Measurements from ENCODE around the gene SMARCA4.

Gene SMARCA4

DNA sequence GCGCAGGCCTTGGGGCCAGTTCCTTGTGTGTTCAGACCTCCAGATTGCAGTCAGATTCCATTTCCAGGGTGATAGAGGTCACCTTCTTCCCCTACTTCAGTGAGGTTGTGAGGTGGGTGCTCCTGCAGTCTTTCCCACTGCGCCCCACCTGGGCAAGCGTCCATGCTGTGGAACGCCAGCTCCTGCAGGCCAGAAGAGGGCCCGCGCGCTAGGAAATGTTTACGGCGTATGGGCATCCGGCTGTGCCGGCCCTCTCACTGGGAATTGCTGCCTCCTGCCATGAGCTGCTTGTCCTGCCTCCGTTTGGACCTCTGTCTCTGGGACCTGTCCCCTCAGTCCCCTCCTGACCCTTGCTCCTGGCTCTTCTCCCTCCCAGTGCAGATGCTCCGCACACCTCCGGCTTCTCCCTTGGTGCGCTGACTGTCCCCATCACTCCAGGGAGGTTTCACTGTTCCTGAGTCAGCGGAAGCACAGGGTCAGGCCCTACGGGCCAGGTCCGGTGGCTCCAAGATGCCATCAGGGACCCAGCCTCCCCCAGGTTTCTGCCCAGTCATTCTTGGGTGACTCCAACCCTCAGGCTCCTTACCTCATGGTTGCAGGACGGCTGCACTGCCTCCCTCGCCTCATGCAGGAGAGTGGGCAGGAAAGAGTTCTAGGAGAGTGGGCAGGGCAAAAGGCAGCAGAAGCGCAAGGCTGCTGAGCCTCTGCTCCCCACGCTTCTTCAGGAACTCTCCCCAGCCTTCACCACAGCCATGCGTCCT is 56.6 kb downstream of the SMARCA4 start:
- DNase-seq: no peak

DNA sequence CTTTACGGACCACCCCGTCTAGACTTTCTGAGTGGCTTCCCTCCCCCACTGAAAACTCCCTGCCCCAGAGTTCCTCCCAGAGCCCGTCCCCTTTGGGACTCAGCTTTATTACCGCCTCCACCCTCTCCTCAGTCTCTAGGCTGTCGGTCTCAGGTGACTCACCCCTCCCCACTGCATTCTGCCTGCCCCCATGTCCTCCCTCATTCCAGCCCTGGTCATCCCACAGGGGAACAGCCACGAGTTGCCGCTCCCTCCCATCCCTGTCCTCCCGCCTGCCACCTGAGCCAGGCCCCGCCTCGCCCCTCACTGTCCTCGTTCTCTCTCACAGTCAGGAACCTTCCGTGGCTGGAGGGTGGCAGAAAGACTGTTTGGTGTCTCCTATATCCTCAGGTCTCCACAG is 57.3 kb downstream of the SMARCA4 start:
- DNase-seq: no peak

DNA sequence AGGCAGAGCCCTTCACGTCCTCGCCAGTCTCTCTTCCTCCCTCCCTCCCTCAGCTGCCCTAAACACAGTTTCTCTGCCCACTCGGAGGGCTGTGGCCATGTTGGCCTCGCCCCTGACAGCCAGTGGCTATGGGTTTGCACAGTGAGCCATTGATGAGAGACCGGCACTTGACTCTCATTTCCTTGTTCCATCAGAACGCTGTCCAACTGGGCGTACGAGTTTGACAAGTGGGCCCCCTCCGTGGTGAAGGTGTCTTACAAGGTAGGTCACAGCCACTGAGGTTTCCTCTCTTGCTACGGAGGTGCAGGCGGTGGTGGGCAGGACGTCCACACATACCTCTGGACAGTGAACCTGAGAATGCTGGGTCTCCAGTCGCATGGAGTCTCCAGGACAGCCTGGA is 57.9 kb downstream of the SMARCA4 start:
- no peak for DNase-seq

DNA sequence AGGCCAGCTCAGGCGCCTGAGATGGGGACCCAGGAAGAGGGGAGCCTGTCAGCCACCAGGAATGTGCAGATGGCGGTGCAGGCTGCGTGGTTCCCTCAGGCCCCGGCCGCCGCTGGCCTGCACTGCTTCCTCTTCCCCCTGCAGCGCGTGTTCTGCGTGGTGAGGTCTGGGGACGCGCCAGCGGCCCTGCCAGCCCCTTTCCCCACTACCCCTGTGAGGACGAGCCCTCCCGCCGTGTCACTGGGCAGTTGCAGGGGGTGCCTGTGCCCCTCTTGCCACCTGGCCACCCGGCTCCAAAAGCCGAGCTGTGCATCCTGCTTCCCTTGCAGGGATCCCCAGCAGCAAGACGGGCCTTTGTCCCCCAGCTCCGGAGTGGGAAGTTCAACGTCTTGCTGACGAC is 58.4 kb downstream of the SMARCA4 start:
- DNase-seq: no peak

DNA sequence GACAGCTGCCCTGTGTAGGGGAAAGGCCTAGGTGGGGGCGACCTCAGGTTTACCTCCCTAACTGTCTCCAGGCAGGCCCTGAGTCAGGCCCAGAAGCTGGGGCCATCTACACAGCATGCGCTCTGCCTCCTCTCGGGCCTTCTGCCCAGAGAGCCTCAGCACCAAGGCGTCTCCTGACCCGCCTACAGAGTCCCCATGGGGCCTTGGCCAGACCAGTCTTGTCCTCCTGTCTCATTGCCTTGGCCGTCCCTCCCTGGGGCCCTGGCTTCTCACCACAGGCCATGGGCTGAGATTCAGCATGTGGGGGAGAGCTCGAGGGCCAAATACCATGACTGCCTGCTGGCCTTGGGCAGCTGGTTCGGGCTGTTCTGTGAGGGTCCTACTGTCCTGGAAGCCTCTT is 59.0 kb downstream of the SMARCA4 start:
- no peak for DNase-seq

DNA sequence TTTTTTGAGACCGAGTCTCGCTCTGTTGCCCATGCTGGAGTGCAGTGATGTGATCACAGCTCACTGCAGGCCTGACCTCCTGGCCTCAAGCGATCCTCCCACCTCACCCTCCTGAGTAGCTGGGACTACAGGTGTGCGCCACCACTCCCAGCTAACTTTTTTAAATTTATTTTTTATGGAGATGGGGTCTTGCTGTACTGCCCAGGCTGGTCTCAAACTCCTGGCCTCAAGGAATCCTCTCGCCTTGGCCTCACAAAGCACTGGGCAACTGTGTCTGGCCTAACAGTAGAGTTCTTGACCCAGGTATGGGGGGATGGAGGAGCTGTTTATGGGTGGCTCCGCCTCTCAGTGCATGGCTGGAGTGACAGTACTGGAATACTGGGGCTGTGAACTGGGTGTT is 59.6 kb downstream of the SMARCA4 start:
- no peak for DNase-seq

DNA sequence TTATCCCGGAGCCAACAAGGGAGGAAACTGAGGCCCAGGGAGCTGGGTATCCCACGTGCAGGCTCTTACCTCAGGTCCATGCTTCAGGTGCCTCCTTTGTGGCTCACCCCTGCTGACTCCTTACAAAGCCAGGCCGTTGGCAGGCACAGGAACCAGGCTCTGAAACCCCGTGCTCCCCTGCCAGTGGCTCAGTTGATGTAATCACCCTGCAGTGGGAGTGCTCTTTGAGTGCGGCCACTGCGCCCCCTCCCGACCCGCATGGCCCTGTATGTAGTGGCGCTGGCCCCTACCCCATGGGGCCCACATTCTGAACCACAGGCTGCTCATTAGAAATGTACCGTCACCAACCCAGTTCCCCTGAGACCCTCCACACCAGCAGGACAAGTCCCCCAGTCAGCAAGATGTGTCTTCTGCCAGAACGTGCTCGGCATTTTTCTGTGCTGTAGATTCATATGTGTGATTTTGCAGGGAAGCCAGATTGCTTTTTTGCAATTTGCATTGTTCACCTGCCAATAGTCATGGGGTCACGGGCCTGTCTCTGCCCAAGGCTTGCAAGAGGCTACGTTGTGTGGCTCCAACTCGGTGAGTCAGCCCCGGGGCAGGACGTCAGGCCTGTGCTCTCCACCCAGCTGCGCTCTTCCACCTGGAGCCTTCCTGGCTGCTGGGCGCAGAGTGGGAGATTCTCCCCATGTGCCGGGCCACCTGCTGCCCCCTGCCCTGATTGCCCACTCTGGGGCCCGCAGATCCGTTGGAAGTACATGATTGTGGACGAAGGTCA is 60.3 kb downstream of the SMARCA4 start:
- no peak for DNase-seq

DNA sequence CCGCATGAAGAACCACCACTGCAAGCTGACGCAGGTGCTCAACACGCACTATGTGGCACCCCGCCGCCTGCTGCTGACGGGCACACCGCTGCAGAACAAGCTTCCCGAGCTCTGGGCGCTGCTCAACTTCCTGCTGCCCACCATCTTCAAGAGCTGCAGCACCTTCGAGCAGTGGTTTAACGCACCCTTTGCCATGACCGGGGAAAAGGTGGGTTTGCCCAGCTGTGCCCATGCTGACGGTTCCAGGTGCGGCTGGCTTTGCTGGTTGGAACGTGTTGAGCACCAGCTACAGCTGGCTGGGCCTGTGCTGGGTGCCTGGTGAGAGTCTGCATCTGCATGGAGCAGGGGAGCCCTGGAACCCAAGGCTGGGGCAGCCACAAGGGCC is 60.9 kb downstream of the SMARCA4 start:
- DNase-seq: no peak

DNA sequence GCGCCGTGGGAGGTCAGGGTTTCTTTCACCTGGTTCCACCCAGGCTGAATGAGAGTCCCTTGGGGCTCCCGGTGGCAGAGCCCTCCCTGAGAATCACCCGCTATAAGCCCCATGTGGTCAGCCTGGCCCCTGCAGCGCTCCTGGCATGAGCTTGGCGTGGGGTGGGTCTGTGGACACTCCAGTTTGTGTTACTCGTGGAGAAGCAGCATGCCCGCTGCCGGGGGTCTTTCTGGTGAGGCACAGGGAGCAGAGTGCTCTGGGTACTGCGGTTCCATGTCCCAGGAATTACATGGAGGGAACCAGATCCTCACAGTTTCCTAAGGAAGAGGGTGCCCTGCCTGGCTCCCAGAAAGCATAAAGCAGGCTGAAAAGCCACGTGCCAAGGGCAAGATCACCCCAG is 62.2 kb downstream of the SMARCA4 start:
- DNase-seq: no peak

DNA sequence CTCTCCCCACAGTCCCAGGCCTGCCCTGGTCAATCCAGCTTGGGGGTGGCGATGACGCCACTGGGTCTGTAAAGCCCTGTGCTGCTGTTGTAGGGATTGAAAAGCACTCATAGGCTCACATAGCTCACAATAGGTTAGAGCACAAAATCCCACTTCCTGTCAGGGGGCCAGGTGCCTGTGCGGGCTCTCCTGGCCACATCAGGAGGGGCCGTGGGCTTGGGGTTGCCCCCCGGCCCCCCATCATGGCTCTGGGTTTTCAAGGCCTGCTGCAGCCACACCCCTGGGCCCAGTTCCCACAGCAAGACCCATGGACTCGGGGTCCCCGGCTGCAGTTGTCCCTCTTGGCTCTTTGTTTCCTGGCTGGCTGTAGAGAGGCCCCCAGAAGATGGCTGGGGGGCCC is 62.9 kb downstream of the SMARCA4 start:
- no peak for DNase-seq

DNA sequence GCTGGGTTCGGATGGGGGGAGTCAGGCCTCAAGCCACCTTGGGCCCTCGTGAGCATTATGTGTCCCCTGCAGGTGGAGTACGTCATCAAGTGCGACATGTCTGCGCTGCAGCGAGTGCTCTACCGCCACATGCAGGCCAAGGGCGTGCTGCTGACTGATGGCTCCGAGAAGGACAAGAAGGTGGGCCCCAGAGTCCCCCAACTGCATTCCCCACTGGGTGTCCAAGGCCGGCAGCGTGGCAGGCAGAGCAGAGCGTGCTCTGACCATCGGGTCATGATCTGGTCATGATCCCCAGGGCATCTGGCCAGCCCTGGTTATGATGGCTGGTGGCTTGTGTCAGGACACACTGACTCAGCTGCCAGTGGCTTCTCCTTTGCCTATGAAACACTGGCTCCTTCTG is 63.4 kb downstream of the SMARCA4 start:
- no peak for DNase-seq

DNA sequence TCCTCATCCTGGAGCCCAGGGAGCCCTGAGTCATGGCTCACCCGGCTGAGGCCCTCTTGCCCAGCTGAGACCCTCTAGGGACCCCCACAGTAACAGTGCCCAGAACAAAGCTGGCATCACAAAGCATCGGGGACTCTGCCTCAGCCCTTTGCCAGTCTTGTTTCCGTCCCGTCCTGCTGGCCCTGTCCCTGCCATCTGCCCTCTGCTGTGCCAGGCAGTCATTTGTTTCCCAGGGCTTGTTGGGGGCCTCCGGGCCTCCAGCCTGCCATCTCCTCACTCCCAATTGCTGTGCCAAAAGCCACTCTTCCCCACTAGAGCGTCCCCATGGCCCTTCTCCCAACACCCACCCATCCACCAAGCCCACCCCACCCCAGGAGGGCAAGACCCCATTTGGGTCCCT is 64.2 kb downstream of the SMARCA4 start:
- no peak for DNase-seq

DNA sequence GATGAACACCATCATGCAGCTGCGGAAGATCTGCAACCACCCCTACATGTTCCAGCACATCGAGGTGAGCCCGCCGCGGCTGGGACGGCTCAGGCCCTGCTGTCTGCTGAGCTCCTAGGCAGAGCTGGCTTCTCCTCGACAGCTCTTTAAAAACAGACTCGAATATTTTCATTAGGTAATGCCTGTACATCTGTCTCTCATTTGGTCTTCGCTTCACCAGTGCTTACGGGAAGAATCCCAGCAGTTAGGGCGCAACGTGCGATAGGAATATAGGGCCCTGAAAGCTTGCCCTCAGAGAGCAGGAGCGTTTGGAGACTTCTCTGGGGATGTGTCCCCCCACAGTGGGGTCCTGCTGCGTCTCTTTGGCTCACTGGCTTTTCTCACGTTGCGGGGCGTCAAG is 64.6 kb downstream of the SMARCA4 start:
- no peak for DNase-seq

DNA sequence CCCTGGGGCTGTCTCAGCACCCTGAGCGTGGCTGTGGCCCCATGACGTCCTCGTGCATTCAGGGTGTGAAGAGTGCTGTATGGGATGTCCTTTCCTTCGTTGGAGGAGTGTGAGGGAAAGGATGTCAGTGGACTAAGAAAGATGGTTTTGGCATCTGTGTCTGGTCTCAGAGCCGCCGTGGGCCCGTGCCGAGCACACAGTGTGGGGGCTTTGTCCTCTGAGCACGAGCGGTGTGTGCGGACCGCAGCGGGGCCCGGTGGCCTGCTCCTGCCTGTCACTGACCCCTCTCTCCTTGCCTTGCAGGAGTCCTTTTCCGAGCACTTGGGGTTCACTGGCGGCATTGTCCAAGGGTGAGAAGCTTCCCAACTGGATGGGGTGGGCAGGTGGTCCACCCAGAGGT is 65.2 kb downstream of the SMARCA4 start:
- no peak for DNase-seq

DNA sequence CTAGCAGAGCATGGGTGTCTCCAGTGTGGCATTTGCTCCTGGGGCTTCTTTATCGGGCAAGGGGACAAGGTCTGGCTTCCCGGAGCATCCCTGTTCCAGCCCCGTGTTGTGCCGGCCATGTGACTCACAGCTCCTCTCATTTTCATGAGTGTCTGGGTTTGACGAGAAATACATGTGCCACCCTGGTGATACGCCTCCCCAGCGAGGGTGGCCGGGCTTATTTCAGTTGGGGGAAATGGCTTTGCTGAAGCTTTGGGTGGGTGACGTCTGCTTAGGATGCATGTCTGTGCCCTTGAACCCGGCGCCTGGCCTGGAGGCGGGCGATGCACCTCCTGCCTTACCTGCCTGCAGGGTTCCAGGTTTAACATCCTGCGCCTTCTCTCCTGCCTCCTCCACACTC is 66.6 kb downstream of the SMARCA4 start:
- no peak for DNase-seq

DNA sequence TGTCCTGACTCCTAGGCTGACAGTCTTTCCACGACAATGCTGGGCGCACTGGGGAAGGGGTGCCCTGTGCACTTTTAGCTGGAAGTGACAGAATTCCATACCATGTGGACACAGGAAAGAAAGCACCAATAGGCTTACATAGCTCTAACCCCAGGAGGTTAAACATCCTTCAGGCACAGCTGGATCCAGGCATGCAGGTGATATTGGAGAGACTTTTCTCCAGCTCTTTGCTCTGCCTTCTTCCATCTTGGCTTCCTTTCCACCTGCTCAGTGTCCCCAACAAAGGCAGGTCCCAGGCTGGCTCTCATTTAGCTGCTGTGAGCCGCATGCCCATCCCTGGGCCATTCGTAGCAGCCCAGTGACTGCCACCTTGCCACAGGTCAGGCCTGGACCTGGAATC is 67.3 kb downstream of the SMARCA4 start:
- DNase-seq: no peak

DNA sequence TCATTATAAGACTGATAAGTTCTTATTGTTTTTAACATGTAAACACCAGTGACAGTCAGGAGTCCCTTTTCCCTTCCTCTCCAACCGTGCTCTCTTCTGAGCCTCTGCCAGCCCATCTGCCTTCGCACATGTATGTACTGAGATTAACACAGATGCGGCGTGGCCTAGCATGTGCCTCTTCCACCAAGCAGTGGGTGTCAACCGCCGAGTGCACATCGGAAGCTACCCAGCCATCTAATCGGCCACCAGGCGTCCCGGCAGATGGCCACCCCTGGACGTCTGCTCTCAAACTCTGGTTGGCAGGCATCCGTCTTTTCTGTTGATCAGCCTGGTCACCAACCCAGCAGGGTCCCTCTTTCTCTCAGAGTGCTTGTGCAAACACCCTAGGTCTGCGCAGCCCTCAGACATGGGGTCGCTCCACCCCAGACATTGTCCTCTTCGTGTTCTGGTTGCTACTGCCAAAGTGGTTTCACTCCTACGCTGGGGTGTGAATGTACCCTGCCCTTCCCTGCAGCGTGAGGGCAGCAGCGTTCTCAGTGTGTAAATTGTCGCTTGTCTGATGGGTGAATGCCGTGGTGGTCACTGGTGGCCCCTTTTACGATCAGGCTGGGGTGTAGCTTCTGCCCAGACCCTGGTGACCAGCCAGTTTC is 70.7 kb downstream of the SMARCA4 start:
- no peak for DNase-seq

DNA sequence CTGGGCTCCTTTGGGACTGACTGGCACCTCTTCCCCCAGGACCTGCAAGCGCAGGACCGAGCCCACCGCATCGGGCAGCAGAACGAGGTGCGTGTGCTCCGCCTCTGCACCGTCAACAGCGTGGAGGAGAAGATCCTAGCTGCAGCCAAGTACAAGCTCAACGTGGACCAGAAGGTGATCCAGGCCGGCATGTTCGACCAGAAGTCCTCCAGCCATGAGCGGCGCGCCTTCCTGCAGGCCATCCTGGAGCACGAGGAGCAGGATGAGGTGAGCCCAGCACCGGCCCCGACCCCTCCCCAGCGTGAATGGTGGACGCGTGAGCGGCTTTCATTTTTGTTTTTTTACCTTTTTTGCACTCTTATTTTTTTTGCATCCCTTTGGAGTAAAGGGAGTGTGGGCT is 72.4 kb downstream of the SMARCA4 start:
- DNase-seq: no peak

DNA sequence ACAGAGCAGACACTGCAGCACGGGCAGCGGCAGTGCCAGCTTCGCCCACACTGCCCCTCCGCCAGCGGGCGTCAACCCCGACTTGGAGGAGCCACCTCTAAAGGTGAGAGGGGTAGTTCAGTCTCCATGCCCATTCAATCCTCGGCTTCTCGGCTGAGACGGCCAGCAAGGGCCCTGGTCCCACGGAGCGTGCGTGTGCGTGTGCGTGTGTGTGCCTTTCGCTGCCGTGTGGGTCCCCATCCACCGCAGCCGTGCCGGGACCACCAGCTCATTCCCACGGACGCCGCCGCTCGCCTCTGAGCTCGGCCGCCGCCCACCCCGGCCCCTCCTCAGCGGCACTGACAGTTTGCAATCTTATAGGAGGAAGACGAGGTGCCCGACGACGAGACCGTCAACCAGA is 72.9 kb downstream of the SMARCA4 start:
- DNase-seq: no peak

DNA sequence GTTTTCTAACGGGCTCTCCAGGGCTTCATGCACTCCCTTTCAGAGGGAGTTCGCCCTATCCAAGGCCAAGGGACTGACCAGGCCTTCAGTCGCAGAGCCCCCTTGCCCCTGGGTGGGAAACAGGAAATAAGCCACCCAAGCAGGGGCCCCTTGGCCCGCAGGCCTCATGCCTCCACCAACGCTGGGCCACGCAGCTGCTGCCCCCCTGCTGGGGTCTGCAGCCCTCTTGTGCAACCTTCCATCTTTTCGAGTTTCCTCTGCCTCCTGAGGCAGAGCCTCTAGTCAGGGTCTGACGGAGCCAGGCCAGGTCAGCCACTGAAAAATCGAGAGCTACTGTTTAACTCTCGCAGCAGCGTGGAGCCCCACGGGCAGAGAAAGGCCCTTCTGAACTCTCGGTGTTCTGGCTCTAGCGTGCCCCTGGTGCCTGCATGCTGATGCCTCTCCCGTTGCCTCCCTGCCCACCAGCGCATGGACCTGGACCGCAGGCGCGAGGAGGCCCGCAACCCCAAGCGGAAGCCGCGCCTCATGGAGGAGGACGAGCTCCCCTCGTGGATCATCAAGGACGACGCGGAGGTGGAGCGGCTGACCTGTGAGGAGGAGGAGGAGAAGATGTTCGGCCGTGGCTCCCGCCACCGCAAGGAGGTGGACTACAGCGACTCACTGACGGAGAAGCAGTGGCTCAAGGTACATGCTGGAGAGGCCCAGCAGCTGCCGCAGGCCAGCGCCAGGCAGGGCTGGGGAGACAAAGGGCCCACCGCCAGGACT is 73.8 kb downstream of the SMARCA4 start:
- no peak for DNase-seq

DNA sequence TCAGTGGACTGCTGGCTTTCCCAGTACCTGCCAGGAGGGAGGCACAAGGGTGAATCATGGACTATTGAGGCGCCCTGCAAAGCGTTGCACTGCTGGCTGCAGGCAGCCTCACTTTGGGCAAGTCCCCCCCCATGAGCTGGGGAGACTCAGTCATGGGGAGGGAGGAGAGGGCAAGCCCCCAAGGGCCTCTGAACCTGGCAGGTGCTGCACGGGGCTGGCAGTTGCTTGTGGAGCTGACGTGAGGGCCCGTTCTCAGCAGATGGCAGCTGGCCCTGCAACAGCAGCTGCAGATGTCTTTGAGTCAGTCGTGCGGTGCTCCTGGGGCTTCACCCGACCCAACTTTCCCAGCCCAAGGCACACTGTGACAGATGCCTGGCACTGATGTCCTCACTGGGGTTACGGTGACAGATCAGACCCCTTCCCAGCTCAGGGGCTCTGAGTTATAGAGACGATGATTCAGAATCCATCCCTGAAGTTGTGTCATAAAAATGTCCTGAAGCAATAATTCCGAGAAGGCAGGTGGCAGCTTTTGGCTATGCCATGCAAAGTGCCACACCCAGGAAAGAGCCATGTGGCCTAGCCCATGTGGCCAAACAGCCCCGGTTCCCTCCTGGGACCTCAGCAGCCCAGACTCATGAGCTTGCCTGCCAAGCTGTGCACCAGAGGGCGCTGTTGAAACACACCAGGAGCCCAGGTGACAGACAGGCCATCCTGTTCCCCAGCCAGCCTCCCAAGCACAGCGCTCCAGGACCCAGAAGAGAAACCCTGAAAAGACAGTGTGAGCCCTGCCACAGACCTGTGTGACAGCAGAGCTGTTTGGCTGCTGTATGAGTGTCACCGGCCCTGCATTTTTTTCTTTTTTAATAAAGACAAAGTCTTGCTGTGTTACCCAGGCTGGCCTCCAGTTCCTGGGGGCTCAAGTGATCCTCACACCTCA is 74.9 kb downstream of the SMARCA4 start:
- peak; percentile 88 for DNase-seq

DNA sequence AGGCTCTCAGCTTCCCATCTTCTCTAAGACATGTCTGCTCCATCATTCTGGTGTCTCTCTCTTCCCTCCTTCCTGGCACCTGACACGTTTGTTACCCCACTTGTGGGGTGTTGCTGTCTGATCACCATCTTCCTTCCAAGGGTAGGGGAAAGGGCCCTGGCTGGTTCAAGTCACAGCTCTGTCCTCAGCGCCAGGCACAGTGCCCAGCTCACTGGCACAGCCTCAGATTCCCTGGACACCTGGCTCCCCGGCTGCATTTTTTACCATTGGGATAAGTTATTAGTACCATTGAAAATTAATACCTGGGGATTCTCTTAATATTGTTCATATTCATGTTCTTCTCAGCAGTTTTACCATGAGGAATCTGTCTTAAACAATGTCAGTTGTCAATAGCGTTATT is 77.7 kb downstream of the SMARCA4 start:
- no peak for DNase-seq

All from right forelimb (tissue), 1 donor.